Astrocyte of the hippocampus (primary cell): ENCODE data around the gene HTD2.
"Not testable (repeated sequence)": the region's sequence is repeated elsewhere in the genome, so short reads cannot be mapped to it uniquely, and the experiment has no call there.

ENCODE experiments used
- DNase-seq: peaks from one replicate; pipeline ENCODE4 v3.0.0; 2011; ENCODE audit warnings: low read depth, low spot score

HTD2 gene

DNA sequence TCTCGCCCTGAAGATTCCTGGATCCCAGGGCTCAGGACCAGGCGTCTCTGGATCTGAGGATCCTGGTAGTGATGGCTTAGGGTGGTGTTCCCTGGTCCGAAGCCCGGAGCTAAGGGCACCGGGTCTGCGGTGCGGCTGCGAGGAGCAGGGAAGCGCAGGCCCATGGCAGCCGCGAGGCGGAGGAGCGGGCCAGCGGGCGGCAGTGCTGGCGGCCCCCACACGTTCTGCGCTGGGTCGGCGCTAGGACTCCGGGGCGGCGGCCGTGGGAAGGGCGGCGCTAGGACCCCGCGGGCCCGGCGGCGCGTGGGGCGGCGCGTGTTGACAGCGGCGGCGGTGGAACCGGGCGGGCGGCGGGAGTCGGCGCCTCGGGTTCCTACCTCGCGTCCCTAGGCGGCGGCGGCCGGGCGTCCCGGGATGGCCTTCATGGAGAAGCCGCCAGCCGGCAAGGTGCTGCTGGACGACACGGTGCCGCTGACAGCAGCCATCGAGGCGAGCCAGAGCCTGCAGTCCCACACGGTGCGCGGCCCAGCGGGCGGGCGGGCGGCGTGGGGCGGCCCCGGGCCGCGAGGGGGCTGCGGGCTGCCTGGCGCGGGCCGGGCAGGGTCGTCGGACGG lies 26.4 kb downstream of the HTD2 start, which contains the start of gene PXK:
Gene PXK, plus strand, starts transcription at position 318 of the 614 bp plus-strand sequence. Its CDS starts 97 bp downstream, at position 415.
- DNase-seq = peak; percentile 94

GRCh38 chr3:58333206-58334012 lies 27.1 kb downstream of the HTD2 start:
- peak; percentile 52 for DNase-seq

DNA sequence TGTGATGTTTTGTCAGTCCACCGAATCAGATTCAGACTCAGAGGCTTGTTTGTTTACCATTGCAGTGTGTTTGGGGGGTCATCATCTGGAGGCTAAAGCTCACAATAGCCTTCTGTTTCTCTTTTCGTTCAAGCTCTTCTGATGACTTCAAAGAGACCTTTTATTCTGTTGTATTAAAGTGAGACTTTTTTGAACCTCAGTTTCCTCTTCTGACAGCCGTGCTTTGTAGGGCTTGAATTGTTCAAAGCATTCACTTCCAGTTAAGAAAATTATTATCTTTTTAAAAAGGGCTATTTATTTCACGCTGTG lies 27.6 kb downstream of the HTD2 start:
- no peak for DNase-seq

- DNase-seq = no peak
Measured at GRCh38 chr3:58334506-58334884, 28.2 kb downstream of the HTD2 start.

- DNase-seq = no peak
Measured at GRCh38 chr3:58335652-58335947, 29.3 kb downstream of the HTD2 start.

- DNase-seq = peak; percentile 46
Measured at GRCh38 chr3:58336135-58336882, 30.0 kb downstream of the HTD2 start.

- no peak for DNase-seq
Measured at GRCh38 chr3:58337190-58337589, 30.9 kb downstream of the HTD2 start.

GRCh38 chr3:58339146-58339545 lies 32.8 kb downstream of the HTD2 start:
- DNase-seq = not testable (repeated sequence)

DNA sequence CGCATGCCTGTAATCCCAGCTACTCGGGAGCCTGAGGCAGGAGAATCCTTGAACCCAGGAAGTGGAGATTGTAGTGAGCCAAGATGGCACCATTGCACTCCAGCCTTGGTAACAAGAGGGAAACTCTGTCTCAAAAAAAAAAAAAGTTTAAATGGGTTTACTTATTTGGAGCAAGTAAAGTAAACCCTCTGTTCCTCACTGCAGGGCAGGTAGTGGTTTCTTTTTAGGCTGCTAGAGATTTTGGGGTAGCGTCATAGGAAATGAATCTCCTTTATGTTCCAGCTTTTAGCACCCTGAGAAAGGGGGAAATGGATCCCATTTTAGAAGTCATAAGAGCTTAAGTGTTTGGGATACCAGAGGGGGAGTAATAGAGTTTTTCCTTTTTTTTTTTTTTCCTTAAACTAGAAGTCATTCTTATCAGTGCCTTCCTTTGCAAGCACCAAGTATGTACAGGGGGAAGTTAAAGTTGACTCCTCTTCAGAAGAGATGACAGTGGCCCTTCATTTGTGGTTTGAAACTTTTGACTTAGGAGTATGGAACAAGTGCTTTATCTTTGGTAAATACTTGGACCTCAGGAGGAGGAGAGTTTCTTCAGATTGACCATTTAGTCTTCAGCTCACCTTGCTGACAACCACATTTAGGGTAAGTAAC lies 34.4 kb downstream of the HTD2 start:
- no peak for DNase-seq

DNA sequence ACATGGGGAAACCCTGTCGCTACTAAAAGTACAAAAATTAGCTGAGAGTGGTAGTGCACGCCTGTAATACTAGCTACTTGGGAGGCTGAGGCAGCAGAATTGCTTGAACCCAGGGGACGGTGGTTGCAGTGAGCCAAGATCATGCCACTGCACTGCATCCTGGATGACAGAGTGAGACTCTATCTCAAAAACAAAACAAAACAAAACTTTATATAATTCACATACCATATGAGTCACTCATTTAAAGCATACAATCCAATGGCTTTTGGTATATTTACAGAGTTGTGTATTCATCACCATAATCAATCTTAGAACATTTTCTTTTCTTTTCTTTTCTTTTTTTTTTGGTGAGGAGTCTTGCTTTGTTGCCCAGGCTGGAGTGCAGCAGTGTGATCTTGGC lies 35.1 kb downstream of the HTD2 start:
- no peak for DNase-seq

GRCh38 chr3:58342676-58343075 lies 36.4 kb downstream of the HTD2 start:
- no peak for DNase-seq

DNA sequence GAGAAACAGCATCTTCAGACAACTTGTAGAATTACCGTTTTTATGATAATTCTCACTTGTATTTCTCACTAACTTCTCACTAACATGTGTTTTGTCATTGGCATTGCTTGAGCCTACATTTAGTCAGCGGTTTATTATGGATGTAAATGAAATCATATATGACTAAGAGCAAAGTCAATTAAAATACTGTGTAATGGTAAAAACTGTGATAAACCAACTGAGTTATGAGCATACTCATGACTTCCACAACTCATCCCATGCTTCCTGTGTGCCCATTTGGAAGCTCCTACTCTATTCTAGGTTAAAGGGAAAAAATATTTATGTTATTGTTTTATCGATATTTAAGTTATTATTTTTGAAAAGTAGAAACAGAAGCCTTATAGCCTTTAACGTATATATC lies 39.1 kb downstream of the HTD2 start:
- no peak for DNase-seq

GRCh38 chr3:58346368-58346767 lies 40.0 kb downstream of the HTD2 start:
- DNase-seq = no peak

GRCh38 chr3:58347984-58348383 lies 41.7 kb downstream of the HTD2 start:
- DNase-seq = no peak

DNA sequence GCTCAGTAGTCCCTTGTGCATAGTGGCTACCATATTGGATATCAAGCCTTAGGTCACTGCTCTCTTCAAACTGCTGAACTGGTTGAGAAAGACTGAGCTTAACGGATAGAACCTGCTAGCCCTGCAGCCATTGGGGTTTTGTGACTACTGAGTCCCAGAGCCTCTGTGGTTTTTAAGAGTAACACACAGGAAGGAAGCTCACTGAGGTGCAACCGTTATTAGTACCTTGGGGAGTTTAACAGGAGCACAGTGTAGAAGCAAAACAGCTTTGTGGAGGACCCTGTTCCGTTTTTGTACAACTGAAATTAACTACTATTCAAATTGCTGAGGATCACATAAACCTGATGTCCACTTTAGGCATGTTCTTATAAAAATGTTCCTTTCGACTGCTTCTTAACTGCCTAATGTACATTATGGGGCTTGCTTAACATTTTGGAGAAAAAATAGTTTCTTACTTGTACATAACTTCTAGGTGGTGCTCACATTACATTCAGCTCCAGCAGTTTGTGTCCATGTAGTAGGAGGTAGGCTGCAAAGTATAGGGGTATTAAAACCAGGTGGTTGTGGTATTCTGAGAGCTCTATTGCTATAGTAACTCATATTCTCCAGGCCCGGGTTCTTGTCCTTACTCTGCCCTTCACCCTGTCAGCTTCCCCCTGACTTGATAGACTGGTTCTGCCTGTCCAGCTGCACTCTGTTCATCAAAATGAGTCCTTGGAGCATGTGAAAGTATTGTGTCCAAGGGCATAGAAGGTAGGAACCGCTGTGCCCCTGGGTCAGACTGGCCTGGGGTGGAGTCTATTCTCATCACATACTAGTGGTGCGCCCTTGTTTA lies 43.7 kb downstream of the HTD2 start:
- no peak for DNase-seq

DNA sequence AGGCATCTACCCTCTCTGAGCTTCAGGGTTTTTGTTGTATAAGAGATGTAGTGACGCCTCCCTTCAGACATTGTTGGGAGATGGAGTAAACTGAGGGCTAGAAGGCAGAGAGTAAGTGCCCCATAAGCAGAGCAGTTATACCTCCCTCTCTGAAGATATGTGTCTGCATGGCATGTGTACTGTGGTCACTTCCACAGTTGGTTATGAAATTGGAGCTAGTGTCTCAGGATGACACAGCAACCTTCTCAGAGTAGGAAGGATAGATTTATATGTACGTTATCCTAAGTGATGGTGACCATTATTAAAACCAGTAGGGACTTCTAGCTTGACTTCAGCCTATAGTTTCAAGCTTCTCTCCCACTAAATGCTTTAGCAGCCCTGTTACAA lies 44.3 kb downstream of the HTD2 start:
- no peak for DNase-seq

GRCh38 chr3:58351920-58352319 lies 45.6 kb downstream of the HTD2 start:
- DNase-seq = no peak

GRCh38 chr3:58352626-58353025 lies 46.3 kb downstream of the HTD2 start:
- DNase-seq = no peak

DNA sequence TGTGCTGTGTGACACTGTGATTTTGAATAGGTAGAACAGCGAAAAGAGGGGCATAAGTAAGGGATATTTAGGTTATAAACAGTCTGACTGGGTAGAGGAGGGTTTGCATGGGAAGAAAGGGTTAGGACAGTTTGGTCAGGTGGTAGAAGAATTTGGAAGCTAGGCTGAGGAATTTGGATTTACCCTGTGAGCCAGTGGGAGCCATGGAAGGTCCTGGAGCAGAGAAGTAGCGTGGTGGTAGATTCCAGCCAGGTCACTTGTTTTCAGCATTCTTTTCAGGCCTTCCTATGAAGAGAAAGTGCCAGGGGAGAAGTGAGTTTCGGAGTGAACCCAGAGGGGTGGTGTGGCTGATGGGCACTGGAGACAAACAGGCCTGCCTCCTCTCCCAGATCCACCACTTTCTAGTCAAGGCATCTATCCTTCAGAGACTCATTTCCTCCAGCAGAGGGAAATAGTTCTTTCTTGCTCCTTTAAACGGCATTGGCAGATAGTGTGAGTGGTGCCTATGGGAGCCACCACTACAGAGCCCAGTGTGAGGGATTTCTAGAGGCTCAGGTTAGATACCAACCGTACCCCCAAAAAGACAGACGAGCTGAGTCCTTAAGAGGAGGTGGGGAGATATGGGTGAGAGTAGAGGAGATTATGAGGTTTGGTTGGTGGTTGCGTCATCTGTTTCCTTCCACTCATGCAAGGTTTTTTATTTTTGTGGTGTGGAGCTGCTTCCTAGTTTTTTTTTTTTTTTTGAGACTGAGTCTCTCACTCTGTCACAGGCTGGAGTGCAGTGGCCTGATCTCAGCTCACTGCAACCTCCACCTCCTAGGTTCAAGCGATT lies 47.6 kb downstream of the HTD2 start:
- DNase-seq = no peak

- no peak for DNase-seq
Measured at GRCh38 chr3:58355179-58355578, 48.9 kb downstream of the HTD2 start.

DNA sequence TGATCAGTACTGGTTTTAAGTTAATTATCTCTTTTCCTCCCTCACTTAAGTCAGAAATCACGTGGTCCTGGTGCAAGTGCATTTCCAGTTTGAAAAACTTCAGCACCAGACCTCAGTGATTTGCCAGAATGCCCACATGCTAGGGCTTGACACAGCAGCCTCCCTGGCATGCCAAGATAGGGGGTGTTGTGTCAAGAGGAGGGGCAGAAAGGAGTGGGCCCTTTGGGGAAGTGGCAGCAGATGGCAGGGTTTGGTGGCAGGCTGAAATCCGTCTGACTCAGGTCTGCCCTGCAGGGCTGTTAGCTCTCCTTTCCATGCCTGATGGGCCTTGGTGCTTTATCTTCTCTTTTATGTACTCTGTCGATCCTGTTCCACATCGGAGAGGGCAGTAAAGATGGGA lies 49.7 kb downstream of the HTD2 start:
- no peak for DNase-seq
